MM.1S (cell line): ENCODE data around the gene KIAA1217.

ENCODE experiments used
- CTCF ChIP-seq: fragments of 300-600 bp; sonication (generic); IDR thresholded peaks from 2 replicates; pipeline ENCODE4 v1.5.1; 2016; ENCODE audit warnings: antibody characterized with exemption, low read length, mixed read lengths
- EZH2 ChIP-seq: fragments of 300-600 bp; sonication (generic); optimal IDR thresholded peaks from 2 replicates; pipeline ENCODE3; 2017; ENCODE audit warnings: low read depth, mild to moderate bottlenecking, antibody characterized with exemption, low read length, mixed read lengths
- EZH2phosphoT487 ChIP-seq: fragments of 300-600 bp; sonication (generic); IDR thresholded peaks from 2 replicates; pipeline ENCODE4 v1.6.1; 2018; ENCODE audit warnings: antibody characterized with exemption, low read length

GRCh38 chr10:24536636-24537035 is 327.7 kb downstream of the KIAA1217 start:
- TF ChIP-seq EZH2phosphoT487 = no peak
- TF ChIP-seq CTCF = no peak
- TF ChIP-seq EZH2 = no peak
